Mesenchymal stem cell (in vitro differentiated cells and primary cell): ENCODE measurements around the gene AP1G1.
A peak's percentile ranks its signal among the peaks of the same experiment; 100 is the strongest.
"Not testable (repeated sequence)": the region's sequence is repeated elsewhere in the genome, so short reads cannot be mapped to it uniquely, and the experiment has no call there.

Experiments
- DNase-seq: peaks from one replicate; pipeline ENCODE4 v3.0.0-alpha.2; 2013
- H2AFZ ChIP-seq: one replicate; pipeline ENCODE4 v1.6.1; 2013; ENCODE audit warnings: low read depth, mild to moderate bottlenecking, control low read depth, inconsistent platforms, low read length, moderate library complexity
- H2AK5ac ChIP-seq: 2 replicates; pipeline ENCODE4 v1.6.1; 2013; ENCODE audit warnings: low read length, moderate library complexity, mild to moderate bottlenecking, inconsistent platforms; ENCODE audit not compliant: severe bottlenecking
- H2BK120ac ChIP-seq: one replicate; pipeline ENCODE4 v1.6.1; 2013; ENCODE audit warnings: low read depth, mild to moderate bottlenecking, inconsistent platforms, low read length, moderate library complexity
- H2BK12ac ChIP-seq, 2 experiments: one replicate each; pipeline ENCODE4 v1.6.1; 2013; ENCODE audit warnings: inconsistent platforms in 2 of 2, low read length in 2 of 2, mild to moderate bottlenecking in 2 of 2, moderate library complexity in 2 of 2, control low read depth in 1 of 2
- H2BK15ac ChIP-seq: one replicate; pipeline ENCODE4 v1.6.1; 2013; ENCODE audit warnings: mild to moderate bottlenecking, low read depth, inconsistent platforms; ENCODE audit not compliant: poor library complexity, severe bottlenecking
- H2BK5ac ChIP-seq: 2 replicates; pipeline ENCODE4 v1.6.1; 2013; ENCODE audit warnings: low read depth, mild to moderate bottlenecking, low read length, control low read depth, inconsistent platforms; ENCODE audit not compliant: poor library complexity, severe bottlenecking
- H3K14ac ChIP-seq, 2 experiments: one replicate each; pipeline ENCODE4 v1.6.1; 2013; ENCODE audit warnings: inconsistent platforms in 2 of 2, low read length in 2 of 2, control low read depth in 1 of 2, mild to moderate bottlenecking in 1 of 2, moderate library complexity in 1 of 2
- H3K18ac ChIP-seq, 2 experiments: one replicate each; pipeline ENCODE4 v1.6.1; 2013; ENCODE audit warnings: inconsistent platforms in 2 of 2, low read length in 2 of 2, control low read depth in 1 of 2, low read depth in 1 of 2, mild to moderate bottlenecking in 1 of 2
- H3K23ac ChIP-seq, 2 experiments: one replicate each; pipeline ENCODE4 v1.6.1; 2013; ENCODE audit warnings: inconsistent platforms in 2 of 2, low read length in 2 of 2, mild to moderate bottlenecking in 2 of 2, moderate library complexity in 2 of 2, control low read depth in 1 of 2
- H3K27ac ChIP-seq: 2 replicates; pipeline ENCODE4 v1.5.1; 2013; ENCODE audit warnings: mild to moderate bottlenecking, moderate library complexity, low read length, control low read depth, inconsistent platforms; ENCODE audit not compliant: poor library complexity, severe bottlenecking
- H3K27me3 ChIP-seq, 2 experiments: 2 replicates each; pipeline versions ENCODE4 v1.6.1 to v1.7.0; 2013; ENCODE audit warnings: low read length in 2 of 2, mild to moderate bottlenecking in 2 of 2, moderate library complexity in 2 of 2, control low read depth in 1 of 2, inconsistent platforms in 1 of 2; ENCODE audit not compliant: control insufficient read depth in 1 of 2, insufficient read depth in 1 of 2
- H3K36me3 ChIP-seq, 2 experiments: 2 replicates each; pipeline versions ENCODE4 v1.6.1 to v1.7.0; 2013; ENCODE audit warnings: low read length in 2 of 2, control low read depth in 1 of 2, inconsistent platforms in 1 of 2, low read depth in 1 of 2, mild to moderate bottlenecking in 1 of 2; ENCODE audit not compliant: insufficient read depth in 2 of 2, control insufficient read depth in 1 of 2
- H3K4ac ChIP-seq, 2 experiments: one replicate each; pipeline ENCODE4 v1.6.1; 2013; ENCODE audit warnings: inconsistent platforms in 2 of 2, low read length in 2 of 2, mild to moderate bottlenecking in 2 of 2, moderate library complexity in 2 of 2, control low read depth in 1 of 2, low read depth in 1 of 2
- H3K4me1 ChIP-seq: 2 replicates; pipeline ENCODE4 v1.6.1; 2013; ENCODE audit warnings: low read depth, low read length, control low read depth; ENCODE audit not compliant: control insufficient read depth, insufficient read depth
- H3K4me2 ChIP-seq: 2 replicates; pipeline ENCODE4 v1.6.1; 2013; ENCODE audit warnings: low read length, mild to moderate bottlenecking, inconsistent platforms; ENCODE audit not compliant: poor library complexity, severe bottlenecking
- H3K4me3 ChIP-seq, 2 experiments: 2 replicates each; pipeline versions ENCODE4 v1.5.1 to v1.7.0; 2013; ENCODE audit warnings: low read length in 2 of 2, mild to moderate bottlenecking in 2 of 2, control low read depth in 1 of 2, low read depth in 1 of 2; ENCODE audit not compliant: insufficient read depth in 1 of 2
- H3K79me1 ChIP-seq: replicated peaks from 2 replicates; pipeline ENCODE4 v1.6.1; 2013; ENCODE audit warnings: mild to moderate bottlenecking, control low read depth, low read length, inconsistent platforms; ENCODE audit not compliant: poor library complexity, severe bottlenecking
- H3K9ac ChIP-seq: 2 replicates; pipeline ENCODE4 v1.7.0; 2013; ENCODE audit warnings: mild to moderate bottlenecking, low read length, moderate library complexity
- H3K9me3 ChIP-seq: 2 replicates; pipeline ENCODE4 v1.7.0; 2013; ENCODE audit warnings: mild to moderate bottlenecking, low read length; ENCODE audit not compliant: control insufficient read depth
- H4K8ac ChIP-seq: one replicate; pipeline ENCODE4 v1.6.1; 2013; ENCODE audit warnings: inconsistent platforms, mild to moderate bottlenecking, low read length, moderate library complexity
- H4K91ac ChIP-seq: one replicate; pipeline ENCODE4 v1.6.1; 2013; ENCODE audit warnings: mild to moderate bottlenecking, low read length, inconsistent platforms
- WGBS: methylation state at CpG from one replicate; pipeline ENCODE4 v1.1.7; 2013; ENCODE audit warnings: mixed read lengths; 5-methylcytosine and 5-hydroxymethylcytosine counted together

Gene AP1G1

GRCh38 chr16:71817155-71817500 lies 8.5 kb upstream of the AP1G1 start:
- H2AK5ac ChIP-seq, H2BK5ac ChIP-seq, H2BK15ac ChIP-seq, H3K36me3 ChIP-seq, H3K14ac ChIP-seq, H3K27me3 ChIP-seq, DNase-seq, H3K4me2 ChIP-seq, H3K4me1 ChIP-seq, H4K8ac ChIP-seq, H4K91ac ChIP-seq, H2BK12ac ChIP-seq, H2AFZ ChIP-seq, H2BK120ac ChIP-seq, H3K4ac ChIP-seq, H3K23ac ChIP-seq, H3K79me1 ChIP-seq, H3K9me3 ChIP-seq, H3K18ac ChIP-seq: not testable (repeated sequence)
- peak overlapping the region; percentile 91 for H3K9ac ChIP-seq
- peak overlapping the region in 1 of 2 experiments; percentile 60 for H3K4me3 ChIP-seq
- WGBS: 90% methylated on average over 9 of the region's 10 CpGs
- H3K27ac ChIP-seq: peak overlapping the region; percentile 35

DNA sequence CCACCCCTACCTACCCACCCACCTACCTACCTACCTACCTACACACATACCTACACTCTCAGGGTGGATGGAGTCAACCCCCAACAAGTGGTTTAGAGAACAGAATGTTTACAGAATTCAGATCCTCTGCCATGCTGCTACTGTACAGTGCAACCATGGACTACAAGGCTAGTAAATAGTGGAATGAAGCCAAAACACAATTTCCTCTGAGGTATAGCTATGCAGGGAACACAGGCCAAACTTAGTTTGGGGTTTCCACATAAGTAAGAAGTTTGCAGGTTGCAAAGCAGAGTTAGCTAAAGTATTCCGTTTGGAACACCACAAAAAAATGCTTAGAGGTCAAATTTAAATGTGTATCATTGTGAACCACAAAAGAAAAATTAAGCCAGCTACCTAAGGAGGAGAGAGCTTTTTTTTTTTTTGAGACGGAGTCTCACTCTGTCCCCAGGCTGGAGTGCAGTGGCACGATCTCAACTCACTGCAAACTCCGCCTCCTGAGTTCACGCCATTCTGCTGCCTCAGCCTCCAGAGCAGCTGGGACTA lies 2.7 kb upstream of the AP1G1 start:
- Histone ChIP-seq H3K36me3 (peaks cover 0 to 6% of the 10 kb centered on the region in 2 experiments), H3K4me1 (peaks cover 6% of the 10 kb centered on the region), H2AFZ (no peak overlapping the region), H3K23ac (no peak overlapping the region), H3K14ac (no peak overlapping the region), H3K18ac (no peak overlapping the region), H3K27ac (no peak overlapping the region), H2BK120ac (no peak overlapping the region), H3K27me3 (no peaks in the 10 kb centered on the region), H3K79me1 (peaks cover 2% of the 10 kb centered on the region), H4K8ac (no peak overlapping the region), H4K91ac (no peak overlapping the region), H2BK12ac (no peak overlapping the region), H2BK5ac (no peak overlapping the region), H3K9me3 (no peaks in the 10 kb centered on the region), H3K4ac (no peak overlapping the region), H2BK15ac (no peak overlapping the region), H3K4me2 (no peak overlapping the region), H3K4me3 (no peak overlapping the region), H3K9ac (no peak overlapping the region), H2AK5ac (no peak overlapping the region)
- 87% methylated on average over 5 of the region's 5 CpGs for WGBS
- peak; percentile 54 for DNase-seq

DNA sequence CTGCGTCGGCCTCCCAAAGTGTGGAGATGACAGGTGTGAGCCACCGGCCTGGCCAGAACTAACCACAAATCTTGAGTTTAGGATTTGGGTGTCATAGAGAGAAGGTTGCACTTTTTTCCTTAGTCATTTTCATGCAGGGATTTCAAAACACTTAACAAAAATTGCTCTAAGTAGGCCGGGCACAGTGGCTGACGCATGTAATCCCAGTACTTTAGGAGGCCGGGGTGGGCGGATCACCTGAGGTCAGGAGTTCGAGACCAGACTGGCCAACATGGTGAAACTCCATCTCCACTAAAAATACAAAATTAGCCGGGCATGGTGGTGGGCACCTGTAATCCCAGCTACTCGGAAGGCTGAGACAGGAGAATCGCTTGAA lies 1.5 kb upstream of the AP1G1 start:
- not testable (repeated sequence) for H3K9me3 ChIP-seq, H2AFZ ChIP-seq, H2BK12ac ChIP-seq, H2BK5ac ChIP-seq, H3K4me3 ChIP-seq, H3K14ac ChIP-seq, H3K23ac ChIP-seq, H3K18ac ChIP-seq, H4K91ac ChIP-seq, H3K9ac ChIP-seq, H3K4me2 ChIP-seq, H4K8ac ChIP-seq, H3K4me1 ChIP-seq, H2BK15ac ChIP-seq, H3K27me3 ChIP-seq, H3K36me3 ChIP-seq, H3K4ac ChIP-seq, H3K79me1 ChIP-seq, DNase-seq
- Histone ChIP-seq H2BK120ac (peak overlapping the region; percentile 3), H3K27ac (peak overlapping the region; percentile 7), H2AK5ac (peak overlapping the region; percentile 59)
- WGBS: 98% methylated on average over 11 of the region's 11 CpGs

DNA sequence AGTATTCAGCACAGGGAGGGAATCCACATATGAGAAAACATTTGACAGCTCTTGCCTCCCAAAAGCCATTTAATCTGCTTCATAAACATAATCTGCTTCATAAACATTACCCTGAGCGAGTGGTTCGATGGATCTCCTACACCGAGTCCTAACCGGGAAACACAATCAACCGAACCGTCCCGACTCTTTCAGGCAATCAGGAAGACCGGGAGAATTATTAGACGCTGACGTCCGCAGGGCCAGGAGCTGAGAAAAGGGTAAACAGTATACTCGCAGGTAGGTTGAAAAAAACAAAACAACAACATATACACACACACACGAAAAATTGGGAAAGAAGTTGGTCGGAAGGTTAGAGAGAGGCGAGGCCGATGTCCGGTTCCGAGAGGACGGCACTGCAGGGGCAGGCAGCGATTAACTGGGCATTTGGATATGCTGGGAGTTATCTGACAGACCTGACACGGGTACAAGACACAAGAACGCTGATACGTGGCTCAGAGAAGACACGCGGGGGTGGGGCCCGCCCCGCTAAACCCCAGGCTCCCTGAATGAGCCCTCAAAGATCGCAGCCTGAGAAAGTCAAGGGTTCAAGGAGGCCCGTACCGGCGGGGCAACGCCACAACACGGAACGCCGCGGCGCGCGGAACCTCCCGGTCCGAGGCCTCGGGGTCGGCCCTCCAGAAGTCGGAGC lies 585 bp downstream of the AP1G1 start:
- Histone ChIP-seq H3K27ac (peak overlapping the region; percentile 98), H3K79me1 (peaks cover 2% of the 10 kb centered on the region), H3K9me3 (no peaks in the 10 kb centered on the region), H4K8ac (peak overlapping the region; percentile 93), H3K27me3 (no peaks in the 10 kb centered on the region), H3K4me2 (peak overlapping the region; percentile 82), H2BK12ac (no peak overlapping the region), H3K9ac (peak overlapping the region; percentile 100), H3K23ac (peak overlapping the region in 1 of 2 experiments; percentile 96), H3K36me3 (peaks cover 7 to 14% of the 10 kb centered on the region in 2 experiments), H2AK5ac (peak overlapping the region; percentile 11), H2AFZ (peak overlapping the region; percentile 81), H3K4me3 (peak overlapping the region; percentile 91 to 92), H2BK5ac (peak overlapping the region; percentile 91), H3K14ac (peak overlapping the region; percentile 81 to 86), H3K18ac (peak overlapping the region; percentile 79 to 91), H2BK120ac (peak overlapping the region; percentile 87), H3K4me1 (peaks cover 10% of the 10 kb centered on the region), H2BK15ac (no peak overlapping the region), H4K91ac (peak overlapping the region; percentile 91), H3K4ac (peak overlapping the region; percentile 45 to 95)
- WGBS: 1% methylated on average over 32 of the region's 44 CpGs
- peak; percentile 43 for DNase-seq
